ENCODE measurements around the gene CDH4. TPM values are rescaled to one million over a fixed set of nuclear protein-coding genes. Genes with fewer than 3 reads are reported as not detected.

The CDH4 gene
- total RNA-seq, 1 donor from 2014 or later, result 3.2 TPM

- Histone ChIP-seq H3K9ac (ENCODE audit: low read length) (no peak overlapping the region), H3K4me2 (ENCODE audit: low read length) (no peak overlapping the region), H3K27ac (ENCODE audit: low read depth, low read length) (no peak overlapping the region), H3K79me2 (ENCODE audit: insufficient read depth, low read length) (no peaks in the 10 kb centered on the region), H4K20me1 (ENCODE audit: insufficient read depth, low read length) (no peaks in the 10 kb centered on the region), H3K27me3 (ENCODE audit: insufficient read depth, low read length) (no peaks in the 10 kb centered on the region), H2AFZ (ENCODE audit: low read depth, low read length) (no peak overlapping the region), H3K4me3 (ENCODE audit: insufficient read depth, low read depth, low read length) (no peak overlapping the region), H3K36me3 (ENCODE audit: insufficient read depth, low read length) (no peaks in the 10 kb centered on the region), H3K9me3 (ENCODE audit: insufficient read depth, low read depth, low read length) (peaks cover 6% of the 10 kb centered on the region), H3K4me1 (ENCODE audit: insufficient read depth, low read length) (no peaks in the 10 kb centered on the region)
- no peak overlapping the region for H3K4me3 Mint-ChIP-seq (ENCODE audit: unreplicated experiment)
- TF ChIP-seq EZH2 (IDR thresholded peaks at IDR 0.05; ENCODE audit: insufficient read depth, low read length), result no peak
- TF ChIP-seq, protein P1, sequence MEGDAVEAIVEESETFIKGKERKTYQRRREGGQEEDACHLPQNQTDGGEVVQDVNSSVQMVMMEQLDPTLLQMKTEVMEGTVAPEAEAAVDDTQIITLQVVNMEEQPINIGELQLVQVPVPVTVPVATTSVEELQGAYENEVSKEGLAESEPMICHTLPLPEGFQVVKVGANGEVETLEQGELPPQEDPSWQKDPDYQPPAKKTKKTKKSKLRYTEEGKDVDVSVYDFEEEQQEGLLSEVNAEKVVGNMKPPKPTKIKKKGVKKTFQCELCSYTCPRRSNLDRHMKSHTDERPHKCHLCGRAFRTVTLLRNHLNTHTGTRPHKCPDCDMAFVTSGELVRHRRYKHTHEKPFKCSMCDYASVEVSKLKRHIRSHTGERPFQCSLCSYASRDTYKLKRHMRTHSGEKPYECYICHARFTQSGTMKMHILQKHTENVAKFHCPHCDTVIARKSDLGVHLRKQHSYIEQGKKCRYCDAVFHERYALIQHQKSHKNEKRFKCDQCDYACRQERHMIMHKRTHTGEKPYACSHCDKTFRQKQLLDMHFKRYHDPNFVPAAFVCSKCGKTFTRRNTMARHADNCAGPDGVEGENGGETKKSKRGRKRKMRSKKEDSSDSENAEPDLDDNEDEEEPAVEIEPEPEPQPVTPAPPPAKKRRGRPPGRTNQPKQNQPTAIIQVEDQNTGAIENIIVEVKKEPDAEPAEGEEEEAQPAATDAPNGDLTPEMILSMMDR (IDR thresholded peaks at IDR 0.05; ENCODE audit: insufficient read depth, low read depth, low read length), result no peak
- H3K9me3 Mint-ChIP-seq (ENCODE audit: unreplicated experiment), result peaks cover 11% of the 10 kb centered on the region
- DNase-seq (ENCODE audit: low read depth), result no peak
- H3K36me3 Mint-ChIP-seq (ENCODE audit: low read depth, unreplicated experiment), result peaks cover 3% of the 10 kb centered on the region
- H3K27ac Mint-ChIP-seq (ENCODE audit: unreplicated experiment), result no peak overlapping the region
- peaks cover 3% of the 10 kb centered on the region for H3K4me1 Mint-ChIP-seq (ENCODE audit: low read depth, unreplicated experiment)
- H3K27me3 Mint-ChIP-seq (ENCODE audit: low read depth, unreplicated experiment), result peaks cover 30% of the 10 kb centered on the region
- no peak for FAIRE-seq
Observed at GRCh38 chr20:61875221-61875885, 623.3 kb downstream of the CDH4 start.

DNA sequence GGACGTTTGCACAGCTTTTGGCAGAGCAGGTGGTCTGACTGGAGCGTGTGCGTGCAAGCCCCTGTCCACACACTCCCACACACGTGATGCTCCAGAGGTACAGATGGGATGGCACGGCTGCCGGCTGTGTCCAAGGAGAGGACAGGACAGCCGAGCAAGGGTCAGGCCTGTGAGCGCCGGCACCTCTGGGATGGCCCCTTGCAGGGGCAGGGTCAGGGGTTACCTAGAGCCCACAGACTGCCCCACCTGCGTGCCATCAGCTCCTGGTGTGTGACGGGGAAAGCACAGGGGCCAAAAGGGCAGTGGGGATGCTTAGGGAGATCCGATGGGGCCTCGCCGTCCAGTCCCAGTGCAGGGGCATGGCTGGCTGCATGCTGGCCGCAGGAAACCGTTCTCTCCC, 623.9 kb downstream of the CDH4 start:
- Histone ChIP-seq H3K9me3 (ENCODE audit: insufficient read depth, low read depth, low read length) (peaks cover 4% of the 10 kb centered on the region), H3K4me3 (ENCODE audit: insufficient read depth, low read depth, low read length) (no peak overlapping the region), H3K36me3 (ENCODE audit: insufficient read depth, low read length) (no peaks in the 10 kb centered on the region), H3K9ac (ENCODE audit: low read length) (no peak overlapping the region), H3K79me2 (ENCODE audit: insufficient read depth, low read length) (no peaks in the 10 kb centered on the region), H2AFZ (ENCODE audit: low read depth, low read length) (no peak overlapping the region), H3K27ac (ENCODE audit: low read depth, low read length) (no peak overlapping the region), H3K4me2 (ENCODE audit: low read length) (no peak overlapping the region), H4K20me1 (ENCODE audit: insufficient read depth, low read length) (no peaks in the 10 kb centered on the region), H3K27me3 (ENCODE audit: insufficient read depth, low read length) (no peaks in the 10 kb centered on the region), H3K4me1 (ENCODE audit: insufficient read depth, low read length) (no peaks in the 10 kb centered on the region)
- H3K36me3 Mint-ChIP-seq (ENCODE audit: low read depth, unreplicated experiment), result peaks cover 3% of the 10 kb centered on the region
- H3K27ac Mint-ChIP-seq (ENCODE audit: unreplicated experiment), result no peak overlapping the region
- peaks cover 3% of the 10 kb centered on the region for H3K4me1 Mint-ChIP-seq (ENCODE audit: low read depth, unreplicated experiment)
- peaks cover 27% of the 10 kb centered on the region for H3K27me3 Mint-ChIP-seq (ENCODE audit: low read depth, unreplicated experiment)
- no peak overlapping the region for H3K4me3 Mint-ChIP-seq (ENCODE audit: unreplicated experiment)
- TF ChIP-seq EZH2 (IDR thresholded peaks at IDR 0.05; ENCODE audit: insufficient read depth, low read length), result no peak
- TF ChIP-seq, protein P1 (IDR thresholded peaks at IDR 0.05; ENCODE audit: insufficient read depth, low read depth, low read length), result no peak
- H3K9me3 Mint-ChIP-seq (ENCODE audit: unreplicated experiment), result peaks cover 6% of the 10 kb centered on the region
- no peak for FAIRE-seq
- DNase-seq (ENCODE audit: low read depth), result no peak

Measured in astrocyte (in vitro differentiated cells and primary cell).